ENCODE measurements around the gene SRPRA. TPM values are rescaled to one million over a fixed set of nuclear protein-coding genes. Genes with fewer than 3 reads are reported as not detected.

SRPRA gene
- total and polyA plus RNA-seq, 4 donors: 28.7 to 143 (median 102) TPM

DNA sequence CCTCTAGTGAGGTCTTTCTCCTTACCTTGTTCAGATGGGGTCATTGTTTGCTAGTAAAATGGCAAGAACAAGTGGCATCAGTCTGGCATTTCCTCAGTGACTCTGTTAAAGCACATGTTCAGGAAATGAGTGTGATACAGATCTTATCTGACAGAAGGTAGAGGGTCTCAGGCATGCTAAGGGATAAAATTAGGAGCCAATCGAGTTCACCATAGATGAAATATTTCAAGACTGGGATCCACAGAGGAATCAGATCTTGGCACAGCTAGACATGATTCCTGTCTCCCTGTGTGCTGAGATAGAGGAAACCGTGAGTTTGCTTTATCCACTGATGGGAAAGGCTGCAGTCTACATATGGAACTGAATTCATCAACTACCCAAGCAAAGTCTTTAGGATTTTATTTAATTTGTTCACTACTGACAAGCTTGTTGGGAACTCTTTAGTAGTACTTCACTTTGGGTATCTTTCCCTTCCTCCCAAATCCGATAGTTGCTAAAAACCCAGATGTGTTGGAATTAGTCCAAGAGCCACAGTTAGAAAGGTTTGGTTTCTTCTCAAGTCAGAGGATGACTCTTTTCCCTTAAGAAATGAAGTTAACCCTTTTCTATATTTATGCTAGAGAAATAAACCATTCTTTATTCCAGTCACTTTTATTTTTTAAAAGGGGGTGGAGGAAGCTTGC, 38.7 kb downstream of the SRPRA start:
- no peaks in the 10 kb centered on the region for H3K27me3 ChIP-seq (ENCODE audit: control insufficient read depth in 4 of 4, insufficient read depth in 4 of 4, low read length in 3 of 4)
- TF ChIP-seq FOXA1 (IDR thresholded peaks at IDR 0.05) (no peak), EGR1 (IDR thresholded peaks at IDR 0.05; ENCODE audit: low read depth in 2 of 2) (no peak), SP1 (IDR thresholded peaks at IDR 0.05) (no peak), YY1 (IDR thresholded peaks at IDR 0.05) (no peak), JUND (IDR thresholded peaks at IDR 0.05) (no peak), RXRA (IDR thresholded peaks at IDR 0.05) (no peak), NR2F2 (IDR thresholded peaks at IDR 0.05) (no peak)
- TF ChIP-seq, protein P1, sequence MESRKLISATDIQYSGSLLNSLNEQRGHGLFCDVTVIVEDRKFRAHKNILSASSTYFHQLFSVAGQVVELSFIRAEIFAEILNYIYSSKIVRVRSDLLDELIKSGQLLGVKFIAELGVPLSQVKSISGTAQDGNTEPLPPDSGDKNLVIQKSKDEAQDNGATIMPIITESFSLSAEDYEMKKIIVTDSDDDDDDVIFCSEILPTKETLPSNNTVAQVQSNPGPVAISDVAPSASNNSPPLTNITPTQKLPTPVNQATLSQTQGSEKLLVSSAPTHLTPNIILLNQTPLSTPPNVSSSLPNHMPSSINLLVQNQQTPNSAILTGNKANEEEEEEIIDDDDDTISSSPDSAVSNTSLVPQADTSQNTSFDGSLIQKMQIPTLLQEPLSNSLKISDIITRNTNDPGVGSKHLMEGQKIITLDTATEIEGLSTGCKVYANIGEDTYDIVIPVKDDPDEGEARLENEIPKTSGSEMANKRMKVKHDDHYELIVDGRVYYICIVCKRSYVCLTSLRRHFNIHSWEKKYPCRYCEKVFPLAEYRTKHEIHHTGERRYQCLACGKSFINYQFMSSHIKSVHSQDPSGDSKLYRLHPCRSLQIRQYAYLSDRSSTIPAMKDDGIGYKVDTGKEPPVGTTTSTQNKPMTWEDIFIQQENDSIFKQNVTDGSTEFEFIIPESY (IDR thresholded peaks at IDR 0.05): no peak
- TF ChIP-seq, protein P2, sequence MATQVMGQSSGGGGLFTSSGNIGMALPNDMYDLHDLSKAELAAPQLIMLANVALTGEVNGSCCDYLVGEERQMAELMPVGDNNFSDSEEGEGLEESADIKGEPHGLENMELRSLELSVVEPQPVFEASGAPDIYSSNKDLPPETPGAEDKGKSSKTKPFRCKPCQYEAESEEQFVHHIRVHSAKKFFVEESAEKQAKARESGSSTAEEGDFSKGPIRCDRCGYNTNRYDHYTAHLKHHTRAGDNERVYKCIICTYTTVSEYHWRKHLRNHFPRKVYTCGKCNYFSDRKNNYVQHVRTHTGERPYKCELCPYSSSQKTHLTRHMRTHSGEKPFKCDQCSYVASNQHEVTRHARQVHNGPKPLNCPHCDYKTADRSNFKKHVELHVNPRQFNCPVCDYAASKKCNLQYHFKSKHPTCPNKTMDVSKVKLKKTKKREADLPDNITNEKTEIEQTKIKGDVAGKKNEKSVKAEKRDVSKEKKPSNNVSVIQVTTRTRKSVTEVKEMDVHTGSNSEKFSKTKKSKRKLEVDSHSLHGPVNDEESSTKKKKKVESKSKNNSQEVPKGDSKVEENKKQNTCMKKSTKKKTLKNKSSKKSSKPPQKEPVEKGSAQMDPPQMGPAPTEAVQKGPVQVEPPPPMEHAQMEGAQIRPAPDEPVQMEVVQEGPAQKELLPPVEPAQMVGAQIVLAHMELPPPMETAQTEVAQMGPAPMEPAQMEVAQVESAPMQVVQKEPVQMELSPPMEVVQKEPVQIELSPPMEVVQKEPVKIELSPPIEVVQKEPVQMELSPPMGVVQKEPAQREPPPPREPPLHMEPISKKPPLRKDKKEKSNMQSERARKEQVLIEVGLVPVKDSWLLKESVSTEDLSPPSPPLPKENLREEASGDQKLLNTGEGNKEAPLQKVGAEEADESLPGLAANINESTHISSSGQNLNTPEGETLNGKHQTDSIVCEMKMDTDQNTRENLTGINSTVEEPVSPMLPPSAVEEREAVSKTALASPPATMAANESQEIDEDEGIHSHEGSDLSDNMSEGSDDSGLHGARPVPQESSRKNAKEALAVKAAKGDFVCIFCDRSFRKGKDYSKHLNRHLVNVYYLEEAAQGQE (IDR thresholded peaks at IDR 0.05): no peak
- TF ChIP-seq, protein P3, sequence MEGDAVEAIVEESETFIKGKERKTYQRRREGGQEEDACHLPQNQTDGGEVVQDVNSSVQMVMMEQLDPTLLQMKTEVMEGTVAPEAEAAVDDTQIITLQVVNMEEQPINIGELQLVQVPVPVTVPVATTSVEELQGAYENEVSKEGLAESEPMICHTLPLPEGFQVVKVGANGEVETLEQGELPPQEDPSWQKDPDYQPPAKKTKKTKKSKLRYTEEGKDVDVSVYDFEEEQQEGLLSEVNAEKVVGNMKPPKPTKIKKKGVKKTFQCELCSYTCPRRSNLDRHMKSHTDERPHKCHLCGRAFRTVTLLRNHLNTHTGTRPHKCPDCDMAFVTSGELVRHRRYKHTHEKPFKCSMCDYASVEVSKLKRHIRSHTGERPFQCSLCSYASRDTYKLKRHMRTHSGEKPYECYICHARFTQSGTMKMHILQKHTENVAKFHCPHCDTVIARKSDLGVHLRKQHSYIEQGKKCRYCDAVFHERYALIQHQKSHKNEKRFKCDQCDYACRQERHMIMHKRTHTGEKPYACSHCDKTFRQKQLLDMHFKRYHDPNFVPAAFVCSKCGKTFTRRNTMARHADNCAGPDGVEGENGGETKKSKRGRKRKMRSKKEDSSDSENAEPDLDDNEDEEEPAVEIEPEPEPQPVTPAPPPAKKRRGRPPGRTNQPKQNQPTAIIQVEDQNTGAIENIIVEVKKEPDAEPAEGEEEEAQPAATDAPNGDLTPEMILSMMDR (IDR thresholded peaks at IDR 0.05; ENCODE audit: low read depth, low read length, missing input control): no peak
- TF ChIP-seq, protein P4, sequence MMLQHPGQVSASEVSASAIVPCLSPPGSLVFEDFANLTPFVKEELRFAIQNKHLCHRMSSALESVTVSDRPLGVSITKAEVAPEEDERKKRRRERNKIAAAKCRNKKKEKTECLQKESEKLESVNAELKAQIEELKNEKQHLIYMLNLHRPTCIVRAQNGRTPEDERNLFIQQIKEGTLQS (IDR thresholded peaks at IDR 0.05): no peak
- 83% methylated on average over 3 of the region's 3 CpGs for WGBS
- H3K9me3 ChIP-seq (ENCODE audit: control insufficient read depth in 4 of 4, low read length in 3 of 4): no peaks in the 10 kb centered on the region
- H3K9ac ChIP-seq (ENCODE audit: low read depth in 1 of 2, low read length in 2 of 2): no peak overlapping the region
- H3K27ac ChIP-seq (ENCODE audit: low read depth in 1 of 2, low read length in 2 of 2): no peak overlapping the region
- peaks cover 4 to 10% (median 7%) of the 10 kb centered on the region in 4 donors for H3K4me1 ChIP-seq (ENCODE audit: control insufficient read depth in 4 of 4, insufficient read depth in 4 of 4, low read length in 3 of 4)
- no peak overlapping the region for H3K4me3 ChIP-seq (ENCODE audit: low read depth in 1 of 3, low read length in 3 of 3)
- peaks cover 0 to 2% (median 0%) of the 10 kb centered on the region in 4 donors for H3K36me3 ChIP-seq (ENCODE audit: control insufficient read depth in 4 of 4, insufficient read depth in 3 of 4, low read depth in 1 of 4, low read length in 3 of 4)
- no peak for DNase-seq (ENCODE audit: low spot score)

DNA sequence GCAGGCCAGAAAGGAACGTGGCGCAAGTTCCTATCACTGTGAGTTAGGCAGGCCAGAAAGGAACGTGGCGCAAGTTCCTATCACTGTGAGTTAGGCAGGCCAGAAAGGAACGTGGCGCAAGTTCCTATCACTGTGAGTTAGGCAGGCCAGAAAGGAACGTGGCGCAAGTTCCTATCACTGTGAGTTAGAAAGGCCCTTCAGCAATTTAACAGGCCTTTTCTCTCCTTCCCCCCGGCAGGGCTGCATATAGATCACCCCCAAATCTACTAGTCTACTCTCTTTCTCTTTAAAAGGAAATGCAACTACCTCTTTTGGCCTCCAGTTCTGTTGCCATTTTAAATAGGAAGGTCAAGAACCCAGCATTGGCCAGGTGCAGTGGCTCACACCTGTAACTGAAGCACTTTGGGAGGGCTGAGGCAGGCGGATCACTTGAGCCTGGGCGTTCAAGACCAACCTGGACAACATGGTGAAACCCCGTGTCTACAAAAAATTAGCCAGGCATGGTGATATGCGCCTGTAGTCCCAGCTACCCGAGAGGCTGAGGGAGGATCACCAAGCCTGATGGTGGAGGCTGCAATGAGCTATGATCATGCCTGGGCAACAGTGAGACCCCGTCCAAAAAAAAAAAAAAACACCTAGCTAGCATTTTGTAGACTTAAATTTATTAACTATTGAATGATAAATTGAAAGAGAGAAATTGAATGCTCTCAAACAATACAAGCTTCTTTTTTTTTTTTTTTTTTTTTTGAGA, 42.2 kb downstream of the SRPRA start:
- TF ChIP-seq RXRA (IDR thresholded peaks at IDR 0.05): no peak
- WGBS: 93% methylated on average over 11 of the region's 15 CpGs
- Histone ChIP-seq H3K9ac (ENCODE audit: low read depth in 1 of 2, low read length in 2 of 2) (no peak overlapping the region), H3K27ac (ENCODE audit: low read depth in 1 of 2, low read length in 2 of 2) (no peak overlapping the region), H3K4me1 (ENCODE audit: control insufficient read depth in 4 of 4, insufficient read depth in 4 of 4, low read length in 3 of 4) (peaks cover 0 to 6% (median 3%) of the 10 kb centered on the region in 4 donors), H3K36me3 (ENCODE audit: control insufficient read depth in 4 of 4, insufficient read depth in 3 of 4, low read depth in 1 of 4, low read length in 3 of 4) (peaks cover 0 to 2% (median 0%) of the 10 kb centered on the region in 4 donors), H3K27me3 (ENCODE audit: control insufficient read depth in 4 of 4, insufficient read depth in 4 of 4, low read length in 3 of 4) (no peaks in the 10 kb centered on the region), H3K4me3 (ENCODE audit: low read depth in 1 of 3, low read length in 3 of 3) (no peak overlapping the region), H3K9me3 (ENCODE audit: control insufficient read depth in 4 of 4, low read length in 3 of 4) (no peaks in the 10 kb centered on the region)
- DNase-seq (ENCODE audit: low spot score): no peak

Measured in liver (tissue), 9 donors.